PC-3 (cell line): ENCODE data around the gene AHDC1.

Experiments
- CTCF ChIP-seq: fragments of 300-600 bp; sonication (generic); conservative IDR thresholded peaks from 2 replicates; pipeline ENCODE4 v1.5.1; 2017; ENCODE audit warnings: antibody characterized with exemption, low read depth, mild to moderate bottlenecking, low read length
- EZH2phosphoT487 ChIP-seq: fragments of 300-600 bp; sonication (generic); IDR thresholded peaks from 2 replicates; pipeline ENCODE4 v1.6.1; 2018; ENCODE audit warnings: mild to moderate bottlenecking, antibody characterized with exemption, low read length, borderline replicate concordance

DNA sequence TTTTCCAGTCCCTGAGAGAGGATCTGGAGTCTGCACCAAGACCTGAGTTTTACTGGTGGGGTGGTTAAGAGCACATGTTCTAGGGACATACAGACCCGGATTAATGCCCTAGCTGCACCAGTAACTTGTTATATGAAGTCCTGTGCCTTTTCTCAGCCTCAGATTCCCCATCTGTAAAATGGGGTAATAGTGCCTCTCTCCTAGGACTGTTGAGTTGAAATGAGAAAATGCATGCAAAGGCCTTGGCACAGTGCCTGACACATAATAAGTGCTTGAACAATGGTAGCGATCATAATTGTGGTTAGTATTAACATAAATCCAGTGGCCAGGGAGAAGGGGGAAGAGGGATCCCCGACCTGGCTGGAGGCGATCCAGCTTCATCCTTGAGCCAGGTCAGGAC is 12.3 kb downstream of the AHDC1 start:
- TF ChIP-seq CTCF, result no peak
- no peak for TF ChIP-seq EZH2phosphoT487
